ENCODE measurements around the gene PLIN1. TPM values are rescaled to one million over a fixed set of nuclear protein-coding genes. Genes with fewer than 3 reads are reported as not detected.

The PLIN1 gene
- total RNA-seq, 1 experiment from 2014 or later = 0.32 TPM

DNA sequence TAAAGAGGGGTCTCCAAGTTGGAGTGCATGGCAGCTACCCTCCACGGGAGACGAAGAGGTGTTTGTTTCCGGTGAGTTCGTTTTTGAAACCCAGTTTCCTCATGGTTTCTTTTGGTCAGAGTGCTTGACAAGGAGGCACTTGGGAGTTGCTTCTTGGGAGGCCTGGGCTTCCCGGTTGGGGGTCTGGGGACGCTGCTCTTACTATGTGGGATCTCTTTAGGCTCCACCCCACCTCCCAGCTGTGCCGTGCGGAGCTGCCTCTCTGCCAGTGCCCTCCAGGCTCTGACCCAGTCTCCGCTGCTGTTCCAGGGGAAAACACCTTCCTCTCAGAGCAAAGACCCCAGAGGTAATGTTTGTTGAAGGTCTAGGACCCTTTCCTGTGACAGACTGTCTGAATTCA lies 53.5 kb downstream of the PLIN1 start:
- BruUV-seq (replicated peaks) = no TSS peak
- Histone ChIP-seq H3K4me3 (replicated peaks in 1 of 2; ENCODE audit: low read depth in 1 of 2, low read length in 2 of 2) (no peak overlapping the region), H2AFZ (ENCODE audit: low read depth, low read length, poor library complexity, severe bottlenecking) (no peak overlapping the region), H3K4me1 (ENCODE audit: control insufficient read depth in 1 of 2, insufficient read depth in 2 of 2, low read length in 2 of 2) (no peaks in the 10 kb centered on the region), H3K4me2 (ENCODE audit: low read length) (no peak overlapping the region), H3K9me2 (ENCODE audit: insufficient read depth) (no peaks in the 10 kb centered on the region), H3K79me2 (ENCODE audit: insufficient read depth, low read length) (no peaks in the 10 kb centered on the region; the same call in 1 of the 2 replicates), H3K9ac (ENCODE audit: low read length) (no peak overlapping the region), H3K36me3 (ENCODE audit: control insufficient read depth in 1 of 2, insufficient read depth in 2 of 2, low read length in 2 of 2) (peaks cover 71 to 87% of the 10 kb centered on the region in 2 experiments), H3K27ac (ENCODE audit: low read depth, low read length) (no peak overlapping the region), H4K20me1 (ENCODE audit: insufficient read depth) (no peaks in the 10 kb centered on the region), H3K9me3 (ENCODE audit: control insufficient read depth in 1 of 2, insufficient read depth in 1 of 2, low read depth in 1 of 2, low read length in 2 of 2) (no peaks in the 10 kb centered on the region), H3K27me3 (ENCODE audit: insufficient read depth, low read length) (no peaks in the 10 kb centered on the region)
- DNase-seq (ENCODE audit: low read depth, low spot score) (no peak), ATAC-seq (no peak)
- ChIA-PET RAD21 (ENCODE audit: low non-redundant PET in 1 of 2, low total read pairs in 2 of 2, uncharacterized antibody in 2 of 2, unreplicated experiment in 2 of 2) (no interaction called here), CTCF (no interaction called here), POLR2A (no interaction called here)
- TF ChIP-seq JUND (IDR thresholded peaks at IDR 0.05) = no peak
- no peak for TF ChIP-seq SP1 (IDR thresholded peaks at IDR 0.05; ENCODE audit: low read depth)
- no peak for TF ChIP-seq POLR2A (IDR thresholded peaks at IDR 0.05; ENCODE audit: borderline replicate concordance, extremely low read depth, insufficient read depth, insufficient read length)
- TF ChIP-seq ZNF274 (IDR thresholded peaks at IDR 0.05; ENCODE audit: low read depth, low read length) = no peak
- TF ChIP-seq, protein P1, sequence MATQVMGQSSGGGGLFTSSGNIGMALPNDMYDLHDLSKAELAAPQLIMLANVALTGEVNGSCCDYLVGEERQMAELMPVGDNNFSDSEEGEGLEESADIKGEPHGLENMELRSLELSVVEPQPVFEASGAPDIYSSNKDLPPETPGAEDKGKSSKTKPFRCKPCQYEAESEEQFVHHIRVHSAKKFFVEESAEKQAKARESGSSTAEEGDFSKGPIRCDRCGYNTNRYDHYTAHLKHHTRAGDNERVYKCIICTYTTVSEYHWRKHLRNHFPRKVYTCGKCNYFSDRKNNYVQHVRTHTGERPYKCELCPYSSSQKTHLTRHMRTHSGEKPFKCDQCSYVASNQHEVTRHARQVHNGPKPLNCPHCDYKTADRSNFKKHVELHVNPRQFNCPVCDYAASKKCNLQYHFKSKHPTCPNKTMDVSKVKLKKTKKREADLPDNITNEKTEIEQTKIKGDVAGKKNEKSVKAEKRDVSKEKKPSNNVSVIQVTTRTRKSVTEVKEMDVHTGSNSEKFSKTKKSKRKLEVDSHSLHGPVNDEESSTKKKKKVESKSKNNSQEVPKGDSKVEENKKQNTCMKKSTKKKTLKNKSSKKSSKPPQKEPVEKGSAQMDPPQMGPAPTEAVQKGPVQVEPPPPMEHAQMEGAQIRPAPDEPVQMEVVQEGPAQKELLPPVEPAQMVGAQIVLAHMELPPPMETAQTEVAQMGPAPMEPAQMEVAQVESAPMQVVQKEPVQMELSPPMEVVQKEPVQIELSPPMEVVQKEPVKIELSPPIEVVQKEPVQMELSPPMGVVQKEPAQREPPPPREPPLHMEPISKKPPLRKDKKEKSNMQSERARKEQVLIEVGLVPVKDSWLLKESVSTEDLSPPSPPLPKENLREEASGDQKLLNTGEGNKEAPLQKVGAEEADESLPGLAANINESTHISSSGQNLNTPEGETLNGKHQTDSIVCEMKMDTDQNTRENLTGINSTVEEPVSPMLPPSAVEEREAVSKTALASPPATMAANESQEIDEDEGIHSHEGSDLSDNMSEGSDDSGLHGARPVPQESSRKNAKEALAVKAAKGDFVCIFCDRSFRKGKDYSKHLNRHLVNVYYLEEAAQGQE (IDR thresholded peaks at IDR 0.05; ENCODE audit: low read depth) = no peak
- TF ChIP-seq, protein P2, sequence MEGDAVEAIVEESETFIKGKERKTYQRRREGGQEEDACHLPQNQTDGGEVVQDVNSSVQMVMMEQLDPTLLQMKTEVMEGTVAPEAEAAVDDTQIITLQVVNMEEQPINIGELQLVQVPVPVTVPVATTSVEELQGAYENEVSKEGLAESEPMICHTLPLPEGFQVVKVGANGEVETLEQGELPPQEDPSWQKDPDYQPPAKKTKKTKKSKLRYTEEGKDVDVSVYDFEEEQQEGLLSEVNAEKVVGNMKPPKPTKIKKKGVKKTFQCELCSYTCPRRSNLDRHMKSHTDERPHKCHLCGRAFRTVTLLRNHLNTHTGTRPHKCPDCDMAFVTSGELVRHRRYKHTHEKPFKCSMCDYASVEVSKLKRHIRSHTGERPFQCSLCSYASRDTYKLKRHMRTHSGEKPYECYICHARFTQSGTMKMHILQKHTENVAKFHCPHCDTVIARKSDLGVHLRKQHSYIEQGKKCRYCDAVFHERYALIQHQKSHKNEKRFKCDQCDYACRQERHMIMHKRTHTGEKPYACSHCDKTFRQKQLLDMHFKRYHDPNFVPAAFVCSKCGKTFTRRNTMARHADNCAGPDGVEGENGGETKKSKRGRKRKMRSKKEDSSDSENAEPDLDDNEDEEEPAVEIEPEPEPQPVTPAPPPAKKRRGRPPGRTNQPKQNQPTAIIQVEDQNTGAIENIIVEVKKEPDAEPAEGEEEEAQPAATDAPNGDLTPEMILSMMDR (IDR thresholded peaks at IDR 0.05 in 2 of 3, conservative IDR thresholded peaks at IDR 0.05 in 1 of 3; ENCODE audit: borderline replicate concordance in 1 of 3, insufficient read depth in 1 of 3, low read depth in 2 of 3, low read length in 2 of 3) = no peak
- TF ChIP-seq FOSL1 (IDR thresholded peaks at IDR 0.05; ENCODE audit: low read depth) = no peak
- no peak for TF ChIP-seq CEBPB (IDR thresholded peaks at IDR 0.05; ENCODE audit: low read depth)
- no peak for TF ChIP-seq POLR2AphosphoS5 (IDR thresholded peaks at IDR 0.05; ENCODE audit: low read depth, low read length)
- TF ChIP-seq ZFX (IDR thresholded peaks at IDR 0.05) = no peak
- intact Hi-C loops (cut with micrococcal nuclease) = no loop called here
